Uterus (tissue), 4 donors: ENCODE results near the gene KRT2. TPM values are rescaled to one million over a fixed set of nuclear protein-coding genes. Genes with fewer than 3 reads are reported as not detected.

Source experiments
- DNase-seq, 2 donors: peaks; one replicate each; pipeline ENCODE4 v3.0.0-alpha.2; 2019 to 2020
- H3K27ac ChIP-seq, 2 donors: fragments of 200-600 bp; sonication (generic); 1 replicate in 1 of 2; 2 replicates in 1 of 2; pipeline ENCODE4 v1.5.1; 2016 to 2018
- H3K27me3 ChIP-seq, 2 donors: fragments of 200-600 bp; sonication (generic); one replicate each; pipeline ENCODE4 v1.5.1; 2018 to 2019; ENCODE audit warnings: control low read depth in 1 of 2
- H3K36me3 ChIP-seq, 2 donors: fragments of 200-600 bp; sonication (generic); one replicate each; pipeline ENCODE4 v1.5.1; 2019; ENCODE audit warnings: control low read depth in 1 of 2
- H3K4me1 ChIP-seq, 2 donors: fragments of 200-600 bp; sonication (generic); one replicate each; pipeline ENCODE4 v1.5.1; 2018 to 2019; ENCODE audit warnings: control low read depth in 1 of 2
- H3K4me3 ChIP-seq, 2 donors: fragments of 200-600 bp; sonication (generic); 1 replicate in 1 of 2; 2 replicates in 1 of 2; pipeline ENCODE4 v1.5.1; 2018 to 2019; ENCODE audit warnings: mild to moderate bottlenecking in 1 of 2
- H3K9me3 ChIP-seq, 2 donors: fragments of 200-600 bp; sonication (generic); one replicate each; pipeline ENCODE4 v1.5.1; 2019; ENCODE audit warnings: control low read depth in 1 of 2
- CTCF ChIP-seq, 4 experiments: fragments of 200-600 bp in 2 of 4; fragments of 450-650 bp in 2 of 4; sonication (generic) in 2 of 4; IDR thresholded peaks; one replicate each; pipeline ENCODE4 v1.5.1; 2016 to 2019; ENCODE audit warnings: antibody characterized with exemption in 4 of 4, mild to moderate bottlenecking in 2 of 4, moderate library complexity in 1 of 4
- POLR2A ChIP-seq, 2 donors: fragments of 450-650 bp; IDR thresholded peaks; one replicate each; pipeline ENCODE4 v1.6.1; 2016; ENCODE audit warnings: antibody characterized with exemption in 2 of 2, mild to moderate bottlenecking in 1 of 2, moderate library complexity in 1 of 2
- intact Hi-C: fragments of 100-400 bp; cut with DNase I; formaldehyde crosslinking; loops from one replicate; pipeline ENCODE4 v1.15.1; 2023; ENCODE audit warnings: low total_unique reads
- total RNA-seq, 4 donors: library from RNA; depleted of rRNA in 3 of 4; stranded (reverse); fragments of >200 nt in 3 of 4; gene quantifications; one replicate each; pipeline versions ENCODE4 v1.1.0 to v1.2.4, GENCODE V29; 2014 to 2023
- donor health status: DM: yes; HTN: yes; CAD: no.

Gene KRT2
- total RNA-seq, 4 donors from 2014 or later = not detected

DNA sequence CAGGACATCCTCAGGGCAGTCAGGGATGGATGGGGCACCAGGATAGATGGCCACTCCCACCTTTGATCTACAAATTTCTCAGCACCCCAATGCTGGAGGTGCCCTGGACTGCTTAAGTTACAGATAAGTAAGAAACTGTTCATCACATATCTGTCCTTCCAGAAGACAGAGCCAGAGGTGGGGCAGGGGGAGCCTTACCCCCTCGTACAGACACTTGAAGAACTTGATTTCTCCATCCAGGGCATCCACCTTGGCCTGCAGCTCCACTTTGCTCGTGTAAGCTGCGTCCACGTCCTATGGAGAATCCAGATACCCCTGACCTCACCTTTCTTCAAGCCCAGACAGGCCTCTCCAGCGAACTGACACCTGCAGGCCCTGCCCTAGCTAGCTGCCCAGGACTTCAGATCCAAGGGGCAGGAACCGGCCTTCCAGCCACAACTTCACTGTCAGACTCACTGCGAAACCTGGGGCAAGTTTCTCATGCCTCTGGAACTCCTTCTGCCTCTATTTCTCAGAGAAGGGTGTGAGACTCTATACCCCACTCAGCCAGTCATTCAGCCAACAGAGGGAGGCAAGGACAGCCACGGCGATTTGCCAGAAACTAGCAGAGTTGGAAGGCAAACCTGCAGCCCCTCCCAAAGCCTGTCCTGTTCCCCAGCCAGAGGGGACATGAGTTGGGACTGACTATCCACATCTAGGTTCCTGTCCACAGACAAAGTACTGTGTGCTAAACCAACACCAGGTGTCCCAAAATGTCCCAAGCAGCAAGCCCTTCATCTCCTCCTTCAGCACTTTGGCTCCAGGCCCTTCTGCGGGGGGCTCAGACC lies 37.4 kb downstream of the KRT2 start:
- no peaks in the 10 kb centered on the region for H3K36me3 ChIP-seq
- no peak overlapping the region for H3K27ac ChIP-seq
- no peaks in the 10 kb centered on the region for H3K27me3 ChIP-seq
- no peaks in the 10 kb centered on the region for H3K9me3 ChIP-seq
- TF ChIP-seq CTCF (IDR thresholded peaks at IDR 0.05) (no peak), POLR2A (IDR thresholded peaks at IDR 0.05) (no peak)
- no peak for DNase-seq
- no peak overlapping the region for H3K4me3 ChIP-seq
- intact Hi-C loops = no loop called here
- H3K4me1 ChIP-seq = no peaks in the 10 kb centered on the region

- no peak for TF ChIP-seq POLR2A (IDR thresholded peaks at IDR 0.05)
- TF ChIP-seq CTCF (IDR thresholded peaks at IDR 0.05) = no peak
- Histone ChIP-seq H3K27me3 (no peaks in the 10 kb centered on the region), H3K4me1 (no peaks in the 10 kb centered on the region), H3K27ac (no peak overlapping the region), H3K36me3 (no peaks in the 10 kb centered on the region), H3K9me3 (no peaks in the 10 kb centered on the region), H3K4me3 (no peak overlapping the region)
- no peak for DNase-seq
- intact Hi-C loops = no loop called here
These were observed 38.5 kb downstream of the KRT2 start for GRCh38 chr12:52613384-52614030.

DNA sequence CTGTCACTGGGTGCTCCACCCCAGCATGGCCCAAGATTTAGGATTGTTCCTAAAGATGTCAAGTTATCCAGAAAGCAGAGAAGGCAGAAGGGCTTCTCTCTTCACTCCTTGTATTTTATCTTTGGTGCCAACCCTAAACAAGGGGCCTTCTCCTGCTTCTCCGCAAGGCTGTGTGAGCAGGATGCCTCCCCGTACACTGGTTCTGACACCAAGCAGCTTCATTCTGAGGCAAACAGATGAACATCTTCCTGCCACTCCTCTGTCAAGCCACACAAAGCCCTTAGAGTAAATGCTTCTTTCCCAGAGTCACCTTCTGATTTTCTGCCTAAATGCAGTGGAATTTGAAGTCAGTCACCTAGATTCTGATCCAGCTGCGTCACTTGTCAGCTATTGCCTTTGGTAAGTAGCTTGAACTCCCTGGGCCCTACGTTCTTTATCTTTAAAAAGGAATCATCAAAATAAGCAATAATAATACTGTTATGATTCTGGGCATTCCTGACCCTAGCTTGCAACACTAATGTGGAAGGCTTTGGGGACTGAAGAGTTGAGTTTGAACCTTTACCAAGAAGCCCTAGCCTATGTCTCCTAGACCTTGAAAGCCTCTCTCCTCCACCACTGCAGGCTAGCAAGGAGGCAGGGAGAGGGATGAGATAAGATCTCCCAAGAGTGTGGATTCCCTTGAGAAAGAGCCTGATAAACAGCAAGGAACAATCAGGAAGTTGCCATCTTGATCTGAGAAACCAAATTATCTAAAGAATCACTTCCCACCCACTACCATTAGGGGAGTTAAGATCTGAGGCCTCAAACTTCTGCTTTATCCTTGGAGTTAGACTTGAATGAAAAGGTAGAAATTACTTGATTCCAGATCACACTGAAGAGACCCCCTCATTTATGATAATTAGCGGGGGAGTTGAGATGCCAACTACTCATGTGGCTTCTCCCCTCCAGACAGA lies 39.3 kb downstream of the KRT2 start:
- intact Hi-C loops = no loop called here
- no peak for DNase-seq
- TF ChIP-seq POLR2A (IDR thresholded peaks at IDR 0.05) (no peak), CTCF (IDR thresholded peaks at IDR 0.05) (no peak)
- H3K4me1 ChIP-seq = no peaks in the 10 kb centered on the region
- H3K36me3 ChIP-seq = no peaks in the 10 kb centered on the region
- H3K9me3 ChIP-seq = no peaks in the 10 kb centered on the region
- H3K27ac ChIP-seq = no peak overlapping the region
- no peak overlapping the region for H3K4me3 ChIP-seq
- no peaks in the 10 kb centered on the region for H3K27me3 ChIP-seq

DNA sequence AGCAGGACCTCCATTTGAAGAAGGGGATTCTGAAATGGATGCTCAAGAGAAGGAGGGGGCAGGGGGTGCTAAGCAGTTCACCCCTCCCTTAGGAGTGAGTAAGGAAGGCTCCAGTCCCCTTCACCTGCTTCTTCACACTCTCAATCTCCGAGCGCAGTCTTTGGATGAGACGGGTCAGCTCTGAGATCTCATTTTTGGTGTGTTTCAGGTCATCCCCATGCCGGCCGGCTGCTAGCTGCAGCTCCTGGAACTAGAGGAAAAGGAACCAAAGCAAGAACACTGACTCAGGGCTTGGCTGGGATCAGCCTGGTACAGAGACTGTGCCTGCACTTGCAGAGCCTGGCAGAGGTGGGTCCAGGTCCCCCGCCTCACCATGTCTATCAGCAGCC lies 40.9 kb downstream of the KRT2 start:
- Histone ChIP-seq H3K36me3 (no peaks in the 10 kb centered on the region), H3K9me3 (no peaks in the 10 kb centered on the region), H3K27me3 (no peaks in the 10 kb centered on the region), H3K4me1 (no peaks in the 10 kb centered on the region), H3K4me3 (no peak overlapping the region), H3K27ac (no peak overlapping the region)
- DNase-seq = no peak
- TF ChIP-seq POLR2A (IDR thresholded peaks at IDR 0.05) = no peak
- no peak for TF ChIP-seq CTCF (IDR thresholded peaks at IDR 0.05)
- intact Hi-C loops = no loop called here
